Uterus (tissue), 4 donors: ENCODE results near the gene OSBPL2. TPM values are rescaled to one million over a fixed set of nuclear protein-coding genes. Genes with fewer than 3 reads are reported as not detected.

Experiments
- DNase-seq, 2 donors: peaks; one replicate each; pipeline ENCODE4 v3.0.0-alpha.2; 2019 to 2020
- H3K27ac ChIP-seq, 2 donors: fragments of 200-600 bp; sonication (generic); 1 replicate in 1 of 2; 2 replicates in 1 of 2; pipeline ENCODE4 v1.5.1; 2016 to 2018
- H3K27me3 ChIP-seq, 2 donors: fragments of 200-600 bp; sonication (generic); one replicate each; pipeline ENCODE4 v1.5.1; 2018 to 2019; ENCODE audit warnings: control low read depth in 1 of 2
- H3K36me3 ChIP-seq, 2 donors: fragments of 200-600 bp; sonication (generic); one replicate each; pipeline ENCODE4 v1.5.1; 2019; ENCODE audit warnings: control low read depth in 1 of 2
- H3K4me1 ChIP-seq, 2 donors: fragments of 200-600 bp; sonication (generic); one replicate each; pipeline ENCODE4 v1.5.1; 2018 to 2019; ENCODE audit warnings: control low read depth in 1 of 2
- H3K4me3 ChIP-seq, 2 donors: fragments of 200-600 bp; sonication (generic); 1 replicate in 1 of 2; 2 replicates in 1 of 2; pipeline ENCODE4 v1.5.1; 2018 to 2019; ENCODE audit warnings: mild to moderate bottlenecking in 1 of 2
- H3K9me3 ChIP-seq, 2 donors: fragments of 200-600 bp; sonication (generic); one replicate each; pipeline ENCODE4 v1.5.1; 2019; ENCODE audit warnings: control low read depth in 1 of 2
- POLR2A ChIP-seq, 2 donors: fragments of 450-650 bp; IDR thresholded peaks; one replicate each; pipeline ENCODE4 v1.6.1; 2016; ENCODE audit warnings: antibody characterized with exemption in 2 of 2, mild to moderate bottlenecking in 1 of 2, moderate library complexity in 1 of 2
- intact Hi-C: fragments of 100-400 bp; cut with DNase I; formaldehyde crosslinking; loops from one replicate; pipeline ENCODE4 v1.15.1; 2023; ENCODE audit warnings: low total_unique reads
- total RNA-seq, 4 donors: library from RNA; depleted of rRNA in 3 of 4; stranded (reverse); fragments of >200 nt in 3 of 4; gene quantifications; one replicate each; pipeline versions ENCODE4 v1.1.0 to v1.2.4, GENCODE V29; 2014 to 2023
- TF ChIP-seq, protein P1 (sequence below), 4 experiments: fragments of 200-600 bp in 2 of 4; fragments of 450-650 bp in 2 of 4; sonication (generic) in 2 of 4; IDR thresholded peaks; one replicate each; pipeline ENCODE4 v1.5.1; 2016 to 2019; ENCODE audit warnings: antibody characterized with exemption in 4 of 4, mild to moderate bottlenecking in 2 of 4, moderate library complexity in 1 of 4
- donor health status: DM: yes; HTN: yes; CAD: no.

OSBPL2 gene
- total RNA-seq, 4 donors from 2014 or later: 12.3 to 55.9 (median 33.4) TPM

DNA sequence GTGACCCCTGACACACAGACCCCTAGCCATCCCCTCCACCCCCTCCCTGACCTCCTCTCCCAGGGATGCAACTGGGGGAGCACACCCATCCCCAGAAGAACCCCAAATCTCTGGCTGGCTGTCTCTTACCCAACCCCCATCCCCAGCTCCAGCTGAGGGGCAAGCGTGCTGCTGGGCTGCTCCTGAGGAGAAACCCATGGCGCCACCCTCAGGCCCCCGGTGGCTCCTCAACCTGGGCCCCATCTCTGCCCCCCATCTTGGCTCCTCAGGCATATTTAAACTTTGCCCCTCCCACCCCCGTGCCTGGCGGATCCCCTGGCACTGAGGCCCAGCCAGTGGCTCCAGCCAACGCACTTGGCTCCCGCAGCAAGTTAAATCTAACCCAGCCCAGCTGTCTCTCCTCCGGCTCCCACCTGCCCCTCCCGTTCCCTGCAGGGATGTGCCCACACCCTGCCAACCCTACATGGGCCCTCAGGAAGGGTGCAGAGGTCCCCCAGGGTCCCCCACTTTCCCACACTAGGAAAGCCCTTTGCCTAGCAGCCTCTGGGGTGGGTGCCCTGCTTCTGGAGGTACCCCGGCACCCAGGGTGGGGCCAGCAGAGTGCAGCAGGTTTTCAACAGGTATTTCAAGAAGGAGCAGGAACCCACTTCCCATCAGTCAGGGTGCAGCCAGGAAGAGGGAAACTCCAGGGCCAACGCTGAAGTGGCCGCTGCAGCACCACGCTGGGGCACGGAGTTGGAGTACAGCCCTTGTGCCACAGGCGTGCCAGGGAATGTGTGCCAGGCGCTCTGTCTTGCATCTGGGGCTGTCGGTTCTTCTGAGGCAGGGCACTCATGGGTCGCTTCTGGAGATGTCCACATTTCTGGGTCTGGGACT, 5.3 kb upstream of the OSBPL2 start:
- intact Hi-C loops: no loop called here

GRCh38 chr20:62233684-62234083, 4.6 kb upstream of the OSBPL2 start:
- Histone ChIP-seq H3K27me3 (no peaks in the 10 kb centered on the region), H3K36me3 (no peaks in the 10 kb centered on the region), H3K4me3 (no peak overlapping the region), H3K27ac (no peak overlapping the region), H3K4me1 (no peaks in the 10 kb centered on the region), H3K9me3 (no peaks in the 10 kb centered on the region)
- TF ChIP-seq POLR2A (IDR thresholded peaks at IDR 0.05): no peak
- TF ChIP-seq, protein P1, sequence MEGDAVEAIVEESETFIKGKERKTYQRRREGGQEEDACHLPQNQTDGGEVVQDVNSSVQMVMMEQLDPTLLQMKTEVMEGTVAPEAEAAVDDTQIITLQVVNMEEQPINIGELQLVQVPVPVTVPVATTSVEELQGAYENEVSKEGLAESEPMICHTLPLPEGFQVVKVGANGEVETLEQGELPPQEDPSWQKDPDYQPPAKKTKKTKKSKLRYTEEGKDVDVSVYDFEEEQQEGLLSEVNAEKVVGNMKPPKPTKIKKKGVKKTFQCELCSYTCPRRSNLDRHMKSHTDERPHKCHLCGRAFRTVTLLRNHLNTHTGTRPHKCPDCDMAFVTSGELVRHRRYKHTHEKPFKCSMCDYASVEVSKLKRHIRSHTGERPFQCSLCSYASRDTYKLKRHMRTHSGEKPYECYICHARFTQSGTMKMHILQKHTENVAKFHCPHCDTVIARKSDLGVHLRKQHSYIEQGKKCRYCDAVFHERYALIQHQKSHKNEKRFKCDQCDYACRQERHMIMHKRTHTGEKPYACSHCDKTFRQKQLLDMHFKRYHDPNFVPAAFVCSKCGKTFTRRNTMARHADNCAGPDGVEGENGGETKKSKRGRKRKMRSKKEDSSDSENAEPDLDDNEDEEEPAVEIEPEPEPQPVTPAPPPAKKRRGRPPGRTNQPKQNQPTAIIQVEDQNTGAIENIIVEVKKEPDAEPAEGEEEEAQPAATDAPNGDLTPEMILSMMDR (IDR thresholded peaks at IDR 0.05): no peak
- intact Hi-C loops: no loop called here
- DNase-seq: no peak

More for the DNA sequence above, 5.3 kb upstream of the OSBPL2 start:
- Histone ChIP-seq H3K4me1 (no peaks in the 10 kb centered on the region), H3K36me3 (no peaks in the 10 kb centered on the region), H3K4me3 (no peak overlapping the region), H3K9me3 (no peaks in the 10 kb centered on the region), H3K27ac (no peak overlapping the region), H3K27me3 (no peaks in the 10 kb centered on the region)
- no peak for DNase-seq
- TF ChIP-seq, protein P1 (IDR thresholded peaks at IDR 0.05): no peak
- TF ChIP-seq POLR2A (IDR thresholded peaks at IDR 0.05): no peak

GRCh38 chr20:62234339-62234738, 4.0 kb upstream of the OSBPL2 start:
- Histone ChIP-seq H3K27ac (no peak overlapping the region), H3K4me3 (no peak overlapping the region), H3K27me3 (no peaks in the 10 kb centered on the region), H3K4me1 (no peaks in the 10 kb centered on the region), H3K9me3 (no peaks in the 10 kb centered on the region), H3K36me3 (no peaks in the 10 kb centered on the region)
- no peak for DNase-seq
- intact Hi-C loops: no loop called here
- TF ChIP-seq, protein P1 (IDR thresholded peaks at IDR 0.05): no peak
- no peak for TF ChIP-seq POLR2A (IDR thresholded peaks at IDR 0.05)

DNA sequence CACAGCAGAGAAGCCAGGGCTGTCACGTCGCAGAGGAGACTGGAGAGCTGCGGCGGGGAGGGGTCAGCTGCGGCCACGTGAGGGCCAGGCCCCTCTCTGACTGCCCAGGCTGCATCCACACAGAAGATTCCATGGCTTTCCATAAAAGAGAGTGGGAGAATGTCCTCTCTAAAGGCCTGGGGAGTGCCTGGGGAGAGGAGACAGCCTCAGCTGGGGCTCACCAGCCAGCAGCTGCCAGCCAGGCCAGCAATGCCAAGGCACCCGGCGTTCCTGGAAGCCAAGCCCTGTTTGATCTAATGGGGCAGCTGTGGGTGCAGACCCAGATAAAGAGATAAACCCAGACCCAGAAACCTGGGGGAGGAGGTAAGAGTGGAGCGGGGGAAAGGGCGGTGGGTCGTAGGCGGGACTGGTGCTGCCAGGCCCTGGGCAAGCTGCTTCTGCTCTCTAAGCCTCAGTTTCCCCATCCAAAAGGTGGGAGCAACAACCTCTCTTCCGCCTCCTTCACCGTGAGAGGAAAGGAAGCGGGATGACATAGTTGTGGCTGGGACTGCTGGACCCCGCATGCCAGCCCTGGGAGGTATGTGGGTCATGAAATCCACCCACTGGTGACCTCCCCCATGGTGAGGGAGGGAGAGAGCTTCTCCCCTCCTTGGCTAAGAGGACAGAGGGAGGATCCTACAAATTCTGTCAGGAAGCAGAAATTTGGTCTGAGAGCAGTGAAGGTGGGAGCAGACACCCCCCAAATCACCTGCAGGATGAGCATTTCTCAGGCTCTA, 3.1 kb upstream of the OSBPL2 start:
- H3K9me3 ChIP-seq: no peaks in the 10 kb centered on the region
- intact Hi-C loops: no loop called here
- H3K4me1 ChIP-seq: no peaks in the 10 kb centered on the region
- no peak for DNase-seq
- no peaks in the 10 kb centered on the region for H3K27me3 ChIP-seq
- TF ChIP-seq, protein P1 (IDR thresholded peaks at IDR 0.05): no peak
- TF ChIP-seq POLR2A (IDR thresholded peaks at IDR 0.05): no peak
- no peaks in the 10 kb centered on the region for H3K36me3 ChIP-seq
- no peak overlapping the region for H3K27ac ChIP-seq
- no peak overlapping the region for H3K4me3 ChIP-seq

- TF ChIP-seq, protein P1 (IDR thresholded peaks at IDR 0.05): no peak
- no peak for TF ChIP-seq POLR2A (IDR thresholded peaks at IDR 0.05)
Observed at GRCh38 chr20:62235777-62236157, 2.6 kb upstream of the OSBPL2 start.

More at GRCh38 chr20:62235777-62236157, 2.6 kb upstream of the OSBPL2 start:
- Histone ChIP-seq H3K4me1 (no peaks in the 10 kb centered on the region), H3K4me3 (no peak overlapping the region), H3K9me3 (no peaks in the 10 kb centered on the region), H3K27me3 (no peaks in the 10 kb centered on the region), H3K36me3 (no peaks in the 10 kb centered on the region), H3K27ac (no peak overlapping the region)
- no peak for DNase-seq
- intact Hi-C loops: no loop called here
